ENCODE measurements around the gene TMEM259. TPM values are rescaled to one million over a fixed set of nuclear protein-coding genes. Genes with fewer than 3 reads are reported as not detected.

TMEM259 gene
- total and polyA plus RNA-seq, 2 donors (not counting 3 experiments of a cell fraction or from before 2014, with no cell fraction given) = 142 to 297 TPM

DNA sequence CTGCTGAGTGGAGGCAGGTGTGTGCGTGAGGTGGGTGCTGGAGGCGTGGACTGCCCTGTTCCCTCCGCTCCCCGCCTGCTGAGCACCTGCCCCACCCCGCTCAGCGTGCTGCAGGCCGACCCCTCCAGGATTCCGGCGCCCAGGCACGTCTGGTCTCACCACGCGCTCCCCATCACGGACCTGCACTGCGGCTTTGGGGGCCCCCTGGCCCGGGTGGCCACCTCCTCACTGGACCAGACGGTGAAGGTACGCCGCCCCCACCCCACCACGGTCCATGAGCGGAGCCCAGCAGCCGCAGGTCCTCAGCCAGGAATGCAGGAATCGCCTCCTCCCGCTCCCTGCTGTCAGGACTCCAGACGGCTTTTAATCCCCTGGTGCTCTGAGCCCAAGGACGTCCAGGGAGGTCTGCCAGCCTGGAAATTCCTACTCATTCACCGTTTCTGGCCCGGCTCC is 30.8 kb downstream of the TMEM259 start:
- ChIA-PET POLR2A (no interaction called here), CTCF (no interaction called here)
- H3K9me1 ChIP-seq (replicated peaks; ENCODE audit: control insufficient read depth, extremely low read depth, insufficient read depth, low read length) = no peaks in the 10 kb centered on the region
- H2AFZ ChIP-seq (ENCODE audit: low read depth, low read length) = no peak overlapping the region
- no peak overlapping the region for H3K4me3 ChIP-seq (replicated peaks in 1 of 3; ENCODE audit: insufficient read depth in 1 of 3, low read depth in 1 of 3, low read length in 3 of 3)
- H3K9ac ChIP-seq (replicated peaks; ENCODE audit: extremely low read depth, insufficient read depth, low read length) = no peak overlapping the region
- H3K27ac ChIP-seq (ENCODE audit: insufficient read depth, low read depth, low read length) = no peak overlapping the region
- H3K36me3 ChIP-seq (ENCODE audit: control insufficient read depth in 2 of 2, extremely low read depth in 1 of 2, insufficient read depth in 2 of 2, low read length in 2 of 2) = peaks cover 0 to 15% of the 10 kb centered on the region in 2 experiments
- FAIRE-seq (no peak), DNase-seq (ENCODE audit: low read depth, low spot score) (no peak)
- no peaks in the 10 kb centered on the region for H3K27me3 ChIP-seq (ENCODE audit: control insufficient read depth in 2 of 2, insufficient read depth in 2 of 2, low read length in 2 of 2)
- no TSS peak for BruUV-seq (replicated peaks)
- peaks cover under 1% of the 10 kb centered on the region for H3K4me1 ChIP-seq (ENCODE audit: control insufficient read depth, extremely low read depth, insufficient read depth, low read length)
- no peaks in the 10 kb centered on the region for H3K9me3 ChIP-seq (replicated peaks; ENCODE audit: control insufficient read depth, insufficient read depth, low read length)
- intact Hi-C loops (cut with micrococcal nuclease) = no loop called here
- no peaks in the 10 kb centered on the region for H4K20me1 ChIP-seq (replicated peaks; ENCODE audit: control insufficient read depth, extremely low read depth, insufficient read depth, low read length)
- no peak overlapping the region for H3K4me2 ChIP-seq (ENCODE audit: insufficient read depth, low read length)
- H3K79me2 ChIP-seq (ENCODE audit: control insufficient read depth, insufficient read depth, low read length) = peaks cover 2% of the 10 kb centered on the region
- TF ChIP-seq MAX (IDR thresholded peaks at IDR 0.05; ENCODE audit: insufficient read depth, insufficient read length) = no peak
- no peak for TF ChIP-seq EZH2 (IDR thresholded peaks at IDR 0.05; ENCODE audit: borderline replicate concordance, low read depth, low read length, severe bottlenecking)
- no peak for TF ChIP-seq CTCF (IDR thresholded peaks at IDR 0.05; ENCODE audit: extremely low read depth in 1 of 2, insufficient read depth in 1 of 2, low read depth in 1 of 2, low read length in 2 of 2)
- TF ChIP-seq FOS (IDR thresholded peaks at IDR 0.05; ENCODE audit: borderline replicate concordance, insufficient read depth, low read length) = no peak
- TF ChIP-seq POLR2A (IDR thresholded peaks at IDR 0.05; ENCODE audit: low read depth, low read length) = no peak
- no peak for TF ChIP-seq MYC (IDR thresholded peaks at IDR 0.05; ENCODE audit: low read depth, low read length)
- TF ChIP-seq JUN (IDR thresholded peaks at IDR 0.05; ENCODE audit: borderline replicate concordance, insufficient read depth, insufficient read length, low read depth) = no peak
- TF ChIP-seq GATA2 (IDR thresholded peaks at IDR 0.05; ENCODE audit: insufficient read depth, insufficient read length, low read depth, low read length) = no peak
- TF ChIP-seq POLR2AphosphoS5 (IDR thresholded peaks at IDR 0.05; ENCODE audit: insufficient read depth, low read depth, low read length) = no peak
- dilution Hi-C loops (cut with MboI; ENCODE audit: extremely low pct_ligation_motif_present, low sequenced_read_pairs) = no loop called here
